ENCODE results near the gene C16orf95.

DNA sequence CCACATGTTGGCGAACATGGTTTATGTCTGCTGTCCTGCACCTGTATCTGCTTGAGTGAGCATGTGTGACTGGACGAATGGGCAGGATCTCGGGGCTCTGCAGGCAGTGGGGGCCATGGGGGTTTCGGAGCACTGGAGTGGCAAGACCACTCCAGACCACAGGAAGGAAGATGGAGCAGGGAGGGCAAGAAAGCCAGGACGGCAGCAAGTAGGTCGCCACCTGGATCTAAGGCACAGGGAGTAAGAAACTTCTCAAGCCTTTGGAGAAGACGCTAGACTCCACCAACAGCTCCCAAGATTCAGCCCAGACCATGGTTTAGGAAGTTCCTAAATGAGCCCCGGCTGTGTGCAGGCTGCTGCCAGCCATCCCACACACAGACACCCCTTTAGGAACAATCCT, 32.8 kb upstream of the C16orf95 start:
- TF ChIP-seq CTCF (IDR thresholded peaks at IDR 0.05) (no peak), POLR2A (IDR thresholded peaks at IDR 0.05) (no peak), POLR2AphosphoS5 (IDR thresholded peaks at IDR 0.05) (no peak)

All from prostate gland (tissue), 2 donors.